Upper lobe of left lung (tissue), 6 donors: ENCODE results near the gene CRYBG1. TPM values are rescaled to one million over a fixed set of nuclear protein-coding genes. Genes with fewer than 3 reads are reported as not detected.

Experiments used
- ATAC-seq, 2 donors: fragments of 200-7000 bp; cut with Tn5 transposase; one replicate each; pipeline ENCODE4 v1.9.1; 2022; ENCODE audit warnings: mild to moderate bottlenecking in 2 of 2, moderate library complexity in 2 of 2; ENCODE audit not compliant: low FRiP score in 2 of 2
- DNase-seq, 2 donors: peaks; one replicate each; pipeline ENCODE4 v3.0.0-alpha.2; 2019 to 2020
- H3K27ac ChIP-seq, 4 donors: fragments of 200-600 bp; sonication (generic); one replicate each; pipeline ENCODE4 v1.5.1; 2016 to 2019
- H3K27me3 ChIP-seq, 4 donors: fragments of 200-600 bp; sonication (generic); one replicate each; pipeline ENCODE4 v1.5.1; 2017 to 2019
- H3K36me3 ChIP-seq, 4 donors: fragments of 200-600 bp; sonication (generic); one replicate each; pipeline ENCODE4 v1.5.1; 2016 to 2019
- H3K4me1 ChIP-seq, 4 donors: fragments of 200-600 bp; sonication (generic); one replicate each; pipeline ENCODE4 v1.5.1; 2018 to 2019
- H3K4me3 ChIP-seq, 4 donors: fragments of 200-600 bp; sonication (generic); one replicate each; pipeline ENCODE4 v1.5.1; 2017 to 2019; ENCODE audit warnings: mild to moderate bottlenecking in 2 of 4, moderate library complexity in 1 of 4
- H3K9me3 ChIP-seq, 4 donors: fragments of 200-600 bp; sonication (generic); one replicate each; pipeline ENCODE4 v1.5.1; 2018 to 2019
- CTCF ChIP-seq, 6 experiments: fragments of 450-650 bp in 4 of 6; fragments of 200-600 bp in 2 of 6; sonication (generic) in 2 of 6; IDR thresholded peaks; one replicate each; pipeline ENCODE4 v1.5.1; 2016 to 2019; ENCODE audit warnings: antibody characterized with exemption in 6 of 6
- EP300 ChIP-seq, 4 donors: sonication (generic); formaldehyde crosslinking; IDR thresholded peaks; one replicate each; pipeline ENCODE4 v1.5.1; 2017; ENCODE audit warnings: antibody characterized with exemption in 4 of 4, control low read depth in 2 of 4
- POLR2A ChIP-seq, 4 donors: fragments of 450-650 bp; IDR thresholded peaks; one replicate each; pipeline ENCODE4 v1.5.1; 2016 to 2017; ENCODE audit warnings: antibody characterized with exemption in 4 of 4, mild to moderate bottlenecking in 2 of 4
- POLR2AphosphoS5 ChIP-seq, 2 donors: sonication (generic); formaldehyde crosslinking; IDR thresholded peaks; one replicate each; pipeline ENCODE4 v1.5.1; 2017; ENCODE audit warnings: antibody characterized with exemption in 2 of 2
- WGBS, 2 donors: methylation state at CpG; one replicate each; pipeline ENCODE4 v1.1.5; 2017 to 2018; 5-methylcytosine and 5-hydroxymethylcytosine counted together
- total RNA-seq, 6 donors: library from RNA; depleted of rRNA in 4 of 6; stranded (reverse); fragments of >200 nt in 4 of 6; gene quantifications; one replicate each; pipeline versions ENCODE4 v1.1.0 to v1.2.1, GENCODE V29; 2016 to 2021
- donor health status: DM: no; HTN: no; CAD: no; lungs with moderate emphysema.
- donor health status: DM: no; HTN: yes; CAD: no; lungs with severe emphysema.

CRYBG1 gene
- total RNA-seq, 6 donors from 2014 or later = 17.8 to 35.1 (median 25.5) TPM

GRCh38 chr6:106537662-106538061 lies 177.1 kb downstream of the CRYBG1 start:
- no peak for TF ChIP-seq CTCF (IDR thresholded peaks at IDR 0.05)
- H3K4me3 ChIP-seq = no peak overlapping the region
- WGBS, 2 donors = 74 to 83% methylated on average over 8 of the region's 8 CpGs
- no peaks in the 10 kb centered on the region for H3K9me3 ChIP-seq
- no peak for ATAC-seq
- peak overlapping the region in 1 of 4 donors; percentile 9 for H3K27ac ChIP-seq
- no peak for DNase-seq
- H3K4me1 ChIP-seq = peaks cover 0 to 16% (median 1%) of the 10 kb centered on the region in 4 donors
- no peaks in the 10 kb centered on the region for H3K27me3 ChIP-seq
- no peaks in the 10 kb centered on the region for H3K36me3 ChIP-seq

- no peaks in the 10 kb centered on the region for H3K9me3 ChIP-seq
- peak in 1 of 2 donors; percentile 54 for DNase-seq
- peak in 1 of 2 donors; percentile 75 for ATAC-seq
- H3K4me3 ChIP-seq = no peak overlapping the region
- 38 to 78% methylated on average over 1 of the region's 1 CpG for WGBS, 2 donors
- peak overlapping the region in 1 of 4 donors; percentile 9 for H3K27ac ChIP-seq
- H3K36me3 ChIP-seq = peaks cover 0 to 2% (median under 1%) of the 10 kb centered on the region in 4 donors
- TF ChIP-seq EP300 (IDR thresholded peaks at IDR 0.05) (no peak), POLR2AphosphoS5 (IDR thresholded peaks at IDR 0.05) (no peak), POLR2A (IDR thresholded peaks at IDR 0.05) (no peak), CTCF (IDR thresholded peaks at IDR 0.05) (no peak)
- H3K27me3 ChIP-seq = no peaks in the 10 kb centered on the region
- peaks cover 0 to 16% (median 1%) of the 10 kb centered on the region in 4 donors for H3K4me1 ChIP-seq
Observed at GRCh38 chr6:106538145-106538544, 177.6 kb downstream of the CRYBG1 start.

- Histone ChIP-seq H3K9me3 (no peaks in the 10 kb centered on the region), H3K36me3 (peaks cover 0 to 13% (median 6%) of the 10 kb centered on the region in 4 donors), H3K27me3 (no peaks in the 10 kb centered on the region), H3K4me1 (peaks cover 0 to 16% (median 1%) of the 10 kb centered on the region in 4 donors), H3K27ac (peak overlapping the region in 1 of 4 donors; percentile 33), H3K4me3 (no peak overlapping the region)
- peak; percentile 33 to 53 for DNase-seq
- peak in 1 of 2 donors; percentile 37 for ATAC-seq
- TF ChIP-seq CTCF (IDR thresholded peaks at IDR 0.05) (no peak), EP300 (IDR thresholded peaks at IDR 0.05) (no peak), POLR2AphosphoS5 (IDR thresholded peaks at IDR 0.05) (no peak)
- 69 to 76% methylated on average over 9 of the region's 9 CpGs for WGBS, 2 donors
Observed at GRCh38 chr6:106539936-106540335, 179.4 kb downstream of the CRYBG1 start.

- Histone ChIP-seq H3K4me3 (no peak overlapping the region), H3K4me1 (peaks cover 0 to 16% (median 1%) of the 10 kb centered on the region in 4 donors), H3K27me3 (no peaks in the 10 kb centered on the region), H3K36me3 (peaks cover 2 to 14% (median 6%) of the 10 kb centered on the region in 4 donors), H3K9me3 (no peaks in the 10 kb centered on the region), H3K27ac (no peak overlapping the region)
- no peak for TF ChIP-seq POLR2AphosphoS5 (IDR thresholded peaks at IDR 0.05)
- no peak for TF ChIP-seq CTCF (IDR thresholded peaks at IDR 0.05)
- no peak for TF ChIP-seq POLR2A (IDR thresholded peaks at IDR 0.05)
- no peak for TF ChIP-seq EP300 (IDR thresholded peaks at IDR 0.05)
- ATAC-seq (no peak), DNase-seq (no peak)
Observed at GRCh38 chr6:106540432-106540831, 179.9 kb downstream of the CRYBG1 start.

- DNase-seq (no peak), ATAC-seq (no peak)
- Histone ChIP-seq H3K4me1 (peaks cover 2 to 17% (median 3%) of the 10 kb centered on the region in 4 donors), H3K27ac (no peak overlapping the region), H3K4me3 (no peak overlapping the region), H3K9me3 (no peaks in the 10 kb centered on the region), H3K36me3 (peaks cover 4 to 14% (median 6%) of the 10 kb centered on the region in 4 donors), H3K27me3 (no peaks in the 10 kb centered on the region)
- no peak for TF ChIP-seq EP300 (IDR thresholded peaks at IDR 0.05)
- no peak for TF ChIP-seq POLR2A (IDR thresholded peaks at IDR 0.05)
- no peak for TF ChIP-seq POLR2AphosphoS5 (IDR thresholded peaks at IDR 0.05)
- TF ChIP-seq CTCF (IDR thresholded peaks at IDR 0.05) = no peak
- 65 to 70% methylated on average over 6 of the region's 6 CpGs for WGBS, 2 donors
Observed at GRCh38 chr6:106540907-106541306, 180.4 kb downstream of the CRYBG1 start.
